Heart left ventricle (tissue), 16 donors: ENCODE data around the gene LGALS3BP. TPM values are rescaled to one million over a fixed set of nuclear protein-coding genes. Genes with fewer than 3 reads are reported as not detected.

Source experiments
- ATAC-seq, 4 donors: fragments of 200-7000 bp; cut with Tn5 transposase; one replicate each; pipeline ENCODE4 v1.9.1; 2020 to 2022; ENCODE audit warnings: moderate library complexity in 4 of 4, mild to moderate bottlenecking in 3 of 4, moderate number of reproducible peaks in 1 of 4
- DNase-seq, 5 donors: peaks; one replicate each; pipeline ENCODE4 v3.0.0-alpha.2; 2020
- H3K27ac ChIP-seq, 12 donors: fragments of 200-600 bp; sonication (generic) in 4 of 12; one replicate each; pipeline versions ENCODE4 v1.5.0 to v1.8.0; 2016 to 2022; ENCODE audit warnings: mild to moderate bottlenecking in 2 of 12
- H3K27me3 ChIP-seq, 9 donors: fragments of 200-600 bp; sonication (generic) in 2 of 9; one replicate each; pipeline versions ENCODE4 v1.5.1 to v1.8.0; 2016 to 2022; ENCODE audit warnings: mild to moderate bottlenecking in 3 of 9
- H3K36me3 ChIP-seq, 9 donors: fragments of 200-600 bp; sonication (generic) in 2 of 9; one replicate each; pipeline versions ENCODE4 v1.5.0 to v1.8.0; 2018 to 2022; ENCODE audit warnings: mild to moderate bottlenecking in 2 of 9
- H3K4me1 ChIP-seq, 12 donors: fragments of 200-600 bp; sonication (generic) in 4 of 12; one replicate each; pipeline versions ENCODE4 v1.5.0 to v1.8.0; 2016 to 2022; ENCODE audit warnings: mild to moderate bottlenecking in 3 of 12
- H3K4me3 ChIP-seq, 12 donors: fragments of 200-600 bp; sonication (generic) in 4 of 12; one replicate each; pipeline versions ENCODE4 v1.5.0 to v1.8.0; 2017 to 2022; ENCODE audit warnings: mild to moderate bottlenecking in 9 of 12, moderate library complexity in 4 of 12
- H3K9me3 ChIP-seq, 12 donors: fragments of 200-600 bp; sonication (generic) in 4 of 12; one replicate each; pipeline versions ENCODE4 v1.5.0 to v1.8.0; 2016 to 2022; ENCODE audit warnings: mild to moderate bottlenecking in 1 of 12
- CTCF ChIP-seq, 12 donors: fragments of 200-600 bp; sonication (generic) in 4 of 12; IDR thresholded peaks; one replicate each; pipeline versions ENCODE4 v1.5.0 to v1.8.0; 2018 to 2022; ENCODE audit warnings: antibody characterized with exemption in 12 of 12, mild to moderate bottlenecking in 5 of 12
- POLR2A ChIP-seq, 2 donors: fragments of 450-650 bp; IDR thresholded peaks; one replicate each; pipeline ENCODE4 v1.6.1; 2017; ENCODE audit warnings: antibody characterized with exemption in 2 of 2, mild to moderate bottlenecking in 2 of 2, moderate library complexity in 2 of 2
- WGBS, 4 donors: extraction: QIAGEN DNeasy Blood & Tissue Kit in 2 of 4; methylation state at CpG; one replicate each; pipeline versions ENCODE4 v1.1.5 to v1.1.7; 2013 to 2018; 5-methylcytosine and 5-hydroxymethylcytosine counted together
- intact Hi-C, 10 donors: fragments of 100-400 bp; cut with DNase I; formaldehyde crosslinking; loops; one replicate each; pipeline versions ENCODE4 v1.11.1 to v1.14.2; 2022
- polyA plus RNA-seq, 2 donors: library from polyadenylated mRNA; stranded (reverse); fragments of 200-250 nt; gene quantifications; one replicate each; pipeline ENCODE4 v1.2.3, GENCODE V29; 2013
- total RNA-seq, 9 donors: library from RNA; depleted of rRNA in 2 of 9; stranded (reverse); fragments of >200 nt in 2 of 9; fragmentation: NEBNext Ultra II Directional in 3 of 9; extraction: Animal tissue kit (Norgen Biotek cat#: 25700) in 3 of 9; gene quantifications; one replicate each; pipeline versions ENCODE4 v1.1.0 to v1.2.4, GENCODE V29; 2016 to 2023
- donor health status: ischemic (EF 13 %, LVEDD 7.1; RV severe dilation, severe dysfunction).
- donor health status: healthy with polysubstance abuse.
- donor health status: DM: no; HTN: yes; CAD: no.
- donor health status: DM: no; HTN: no; CAD: no.
- donor health status: ischemic (EF 25% LVEDD 6.9; RV normal size, moderate dysfunction).
- donor health status: ischemic (EF 25% LVEDD 5.7; RV mildly dilated, moderate dysfunction).
- donor health status: healthy.
- donor health status: DM: yes; HTN: yes; CAD: no.
- donor health status: ischemic (EF 35%, LVEDD 5.7; RV mildly dilated, moderate dysfunction).
- donor health status: nonischemic (EF 11% LVEDD 7.7; RV severe dilation, severe dysfunction).
- donor health status: DM: yes; HTN: yes; CAD: no.
- donor health status: PGD.
- donor health status: ischemic (EF 29% LVEDD 5.4; RV normal size, mild dysfunction).
- donor health status: nonischemic (EF 23%, LVEDD 6.1; RV moderate dilation, normal function).

The LGALS3BP gene
- total and polyA plus RNA-seq, 11 donors = 178 to 1,343 (median 547) TPM

GRCh38 chr17:78923660-78924453 lies 55.9 kb downstream of the LGALS3BP start:
- H3K36me3 ChIP-seq = peaks cover 0 to 4% (median 0%) of the 10 kb centered on the region in 9 donors
- peaks cover 6 to 62% (median 48%) of the 10 kb centered on the region in 12 donors for H3K4me1 ChIP-seq
- ATAC-seq = peak in 3 of 4 donors; percentile 5 to 21 (median 20)
- H3K27me3 ChIP-seq = no peaks in the 10 kb centered on the region
- TF ChIP-seq CTCF (IDR thresholded peaks at IDR 0.05) = no peak
- TF ChIP-seq POLR2A (IDR thresholded peaks at IDR 0.05) = no peak
- intact Hi-C loops = loop anchor here in 9 of 10 donors (2.0 to 10.0 kb wide), 9 partner anchors 25 to 59 kb away; partner anchors contain the start of gene LGALS3BP (in 1 of the 9)
- peak overlapping the region; percentile 50 to 99 (median 91) for H3K27ac ChIP-seq
- 12 to 16% (median 14%) methylated on average over 15 to 28 of the region's 28 CpGs for WGBS, 4 donors
- DNase-seq = peak in 4 of 5 donors; percentile 47 to 76 (median 62)
- no peaks in the 10 kb centered on the region for H3K9me3 ChIP-seq
- peak overlapping the region; percentile 69 to 94 (median 77) for H3K4me3 ChIP-seq

DNA sequence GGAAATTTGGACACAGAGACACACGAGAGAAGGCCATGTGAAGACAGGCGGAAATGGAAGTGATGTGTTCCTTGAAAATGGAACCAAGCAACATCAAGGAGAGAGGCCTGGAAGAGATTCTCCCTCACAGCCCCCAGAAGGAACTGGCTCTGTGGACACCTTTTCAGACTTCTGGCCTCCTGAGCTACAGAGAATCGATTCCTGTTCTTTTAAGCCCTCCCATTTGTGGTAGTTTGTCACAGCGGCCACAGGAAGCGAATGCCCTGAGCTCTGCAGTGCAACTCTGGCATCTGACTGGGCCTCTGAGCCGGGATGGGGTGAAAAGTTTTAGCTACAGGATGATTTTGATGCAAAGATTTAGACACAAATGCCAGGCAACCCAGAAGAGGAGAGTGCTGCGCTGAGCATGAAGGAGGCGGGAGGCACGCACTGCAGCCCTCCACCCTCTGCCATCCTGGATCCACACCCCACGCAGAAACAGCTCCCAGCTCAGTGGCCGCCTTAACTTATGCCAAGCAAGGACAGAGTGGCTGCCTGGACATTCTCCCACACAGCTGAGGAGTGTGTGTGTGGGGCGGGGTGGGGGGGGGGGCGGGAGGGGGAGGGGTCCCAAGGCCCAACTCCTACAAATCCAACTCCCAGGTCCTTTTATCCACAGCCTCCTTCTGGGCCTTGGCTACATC lies 56.8 kb downstream of the LGALS3BP start:
- Histone ChIP-seq H3K4me3 (peak overlapping the region in 9 of 12 donors; percentile 69 to 94 (median 77)), H3K27me3 (no peaks in the 10 kb centered on the region), H3K4me1 (peaks cover 6 to 69% (median 53%) of the 10 kb centered on the region in 12 donors), H3K36me3 (peaks cover 0 to 4% (median 0%) of the 10 kb centered on the region in 9 donors), H3K27ac (peak overlapping the region in 9 of 12 donors; percentile 14 to 99 (median 88)), H3K9me3 (no peaks in the 10 kb centered on the region)
- no peak for TF ChIP-seq POLR2A (IDR thresholded peaks at IDR 0.05)
- no peak for TF ChIP-seq CTCF (IDR thresholded peaks at IDR 0.05)
- WGBS, 4 donors = 59 to 65% (median 60%) methylated on average over 12 to 13 of the region's 13 CpGs
- DNase-seq (no peak), ATAC-seq (no peak)
- intact Hi-C loops = loop anchor here in 8 of 10 donors (2.0 to 10.0 kb wide), 7 partner anchors 24 to 58 kb away; partner anchors contain the start of gene LGALS3BP (in 1 of the 8)

- TF ChIP-seq POLR2A (IDR thresholded peaks at IDR 0.05) (no peak), CTCF (IDR thresholded peaks at IDR 0.05) (no peak)
- peak overlapping the region in 2 of 12 donors; percentile 1 to 10 for H3K4me3 ChIP-seq
- 24 to 45% (median 35%) methylated on average over 6 to 8 of the region's 8 CpGs for WGBS, 4 donors
- ATAC-seq (peak; percentile 43 to 58 (median 54)), DNase-seq (peak in 3 of 5 donors; percentile 37 to 80 (median 65))
- H3K27me3 ChIP-seq = no peaks in the 10 kb centered on the region
- peaks cover 0 to 4% (median 0%) of the 10 kb centered on the region in 9 donors for H3K36me3 ChIP-seq
- H3K27ac ChIP-seq = peak overlapping the region in 10 of 12 donors; percentile 6 to 99 (median 49)
- H3K4me1 ChIP-seq = peaks cover 7 to 79% (median 59%) of the 10 kb centered on the region in 12 donors
- intact Hi-C loops = loop anchor here in 8 of 10 donors (5.0 to 10.0 kb wide), 6 partner anchors 34 to 57 kb away; partner anchors contain the start of gene LGALS3BP (in 1 of the 8)
- H3K9me3 ChIP-seq = no peaks in the 10 kb centered on the region
These were observed 58.2 kb downstream of the LGALS3BP start for GRCh38 chr17:78921437-78921971.

Other genes with a start within 250 kb of the LGALS3BP start
- 10 to 100 TPM; 27.2 to 59.1 (median 31.2) TPM for gene CYTH1, start 197.7 kb downstream of the LGALS3BP start, total RNA-seq
- gene CYTH1, start 197.7 kb downstream of the LGALS3BP start, polyA plus RNA-seq = 10 to 100 TPM; 20.0 to 28.1 TPM
- gene USP36, start 139.1 kb downstream of the LGALS3BP start, total RNA-seq = 10 to 100 TPM; 14.0 to 40.9 (median 21.0) TPM
- 10 to 100 TPM; 11.7 to 18.3 TPM for gene USP36, start 139.1 kb downstream of the LGALS3BP start, polyA plus RNA-seq
- gene CEP295NL, start 76.7 kb downstream of the LGALS3BP start, total RNA-seq = 1 to 10 TPM in 3 of 9 donors, under 1 TPM in 6; 0.23 to 3.3 (median 0.52) TPM
- 1 to 10 TPM in 1 of 2 donors, under 1 TPM in 1; 0.29 to 2.0 TPM for gene CEP295NL, start 76.7 kb downstream of the LGALS3BP start, polyA plus RNA-seq
- 100 to 1,000 TPM in 4 of 9 donors, 10 to 100 TPM in 5; 65.6 to 201 (median 98.3) TPM for gene TIMP2, start 54.5 kb downstream of the LGALS3BP start, total RNA-seq
- gene TIMP2, start 54.5 kb downstream of the LGALS3BP start, polyA plus RNA-seq = 10 to 100 TPM; 25.1 to 54.4 TPM
- 10 to 100 TPM; 20.4 to 43.7 (median 24.1) TPM for gene CANT1, start 29.8 kb upstream of the LGALS3BP start, total RNA-seq
- 10 to 100 TPM in 1 of 2 donors, 1 to 10 TPM in 1; 5.1 to 46.2 TPM for gene CANT1, start 29.8 kb upstream of the LGALS3BP start, polyA plus RNA-seq
- gene C1QTNF1, start 44.2 kb upstream of the LGALS3BP start, total RNA-seq = 100 to 1,000 TPM in 4 of 9 donors, 10 to 100 TPM in 5; 37.0 to 406 (median 66.2) TPM
- gene C1QTNF1, start 44.2 kb upstream of the LGALS3BP start, polyA plus RNA-seq = 100 to 1,000 TPM in 1 of 2 donors, 10 to 100 TPM in 1; 85.5 to 189 TPM
- gene ENGASE, start 94.9 kb upstream of the LGALS3BP start, total RNA-seq = 10 to 100 TPM in 8 of 9 donors, 1 to 10 TPM in 1; 6.2 to 42.0 (median 25.5) TPM
- gene ENGASE, start 94.9 kb upstream of the LGALS3BP start, polyA plus RNA-seq = 10 to 100 TPM in 1 of 2 donors, 1 to 10 TPM in 1; 9.9 to 21.9 TPM